22Rv1 (cell line): ENCODE measurements around the gene FASLG.

Experiments
- CTCF ChIP-seq: fragments of 450-650 bp; IDR thresholded peaks from 2 replicates; pipeline ENCODE4 v1.5.1; 2017; ENCODE audit warnings: mild to moderate bottlenecking
- ZFX ChIP-seq: fragments of 450-650 bp; IDR thresholded peaks from 2 replicates; pipeline ENCODE4 v1.6.1; 2017; ENCODE audit warnings: antibody characterized with exemption, borderline replicate concordance

GRCh38 chr1:172616636-172617035 is 42.3 kb upstream of the FASLG start:
- TF ChIP-seq CTCF (no peak), ZFX (no peak)
